ENCODE measurements around the gene CAMK2G.

GRCh38 chr10:73910764-73911552 is 36.6 kb upstream of the CAMK2G start, which contains the start of gene PLAU:
- TF ChIP-seq POLR2AphosphoS5 (IDR thresholded peaks at IDR 0.05; ENCODE audit: low read depth, low read length) = no peak
- TF ChIP-seq REST (IDR thresholded peaks at IDR 0.05; ENCODE audit: insufficient read depth in 1 of 2, low read depth in 2 of 2, low read length in 2 of 2) = no peak
- TF ChIP-seq SIN3A (IDR thresholded peaks at IDR 0.05; ENCODE audit: borderline replicate concordance, insufficient read depth, low read length) = no peak
- TF ChIP-seq TAF1 (IDR thresholded peaks at IDR 0.05; ENCODE audit: borderline replicate concordance, insufficient read depth, low read length) = no peak
